Thyroid gland (tissue), 4 donors: ENCODE data around the gene PARD3B. TPM values are rescaled to one million over a fixed set of nuclear protein-coding genes. Genes with fewer than 3 reads are reported as not detected.

Experiments used
- DNase-seq, 2 donors: peaks; one replicate each; pipeline ENCODE4 v3.0.0-alpha.2; 2019
- H3K27ac ChIP-seq, 3 donors: fragments of 200-600 bp; sonication (generic); 1 replicate in 2 of 3; 2 replicates in 1 of 3; pipeline ENCODE4 v1.5.1; 2016 to 2019; ENCODE audit warnings: mild to moderate bottlenecking in 1 of 3, moderate library complexity in 1 of 3
- H3K27me3 ChIP-seq: fragments of 200-600 bp; sonication (generic); one replicate; pipeline ENCODE4 v1.5.1; 2019
- H3K36me3 ChIP-seq, 2 donors: fragments of 200-600 bp; sonication (generic); one replicate each; pipeline ENCODE4 v1.5.1; 2016 to 2019
- H3K4me1 ChIP-seq, 2 donors: fragments of 200-600 bp; sonication (generic); one replicate each; pipeline ENCODE4 v1.5.1; 2017 to 2019
- H3K4me3 ChIP-seq, 3 donors: fragments of 200-600 bp; sonication (generic); replicated peaks in 1 of 3; 1 replicate in 2 of 3; 2 replicates in 1 of 3; pipeline ENCODE4 v1.5.1; 2016; ENCODE audit warnings: mild to moderate bottlenecking in 1 of 3
- H3K9me3 ChIP-seq: fragments of 200-600 bp; sonication (generic); one replicate; pipeline ENCODE4 v1.5.1; 2017
- POLR2A ChIP-seq, 2 donors: fragments of 450-650 bp; IDR thresholded peaks; one replicate each; pipeline ENCODE4 v1.6.1; 2017; ENCODE audit warnings: antibody characterized with exemption in 2 of 2, mild to moderate bottlenecking in 2 of 2, moderate library complexity in 1 of 2
- WGBS, 2 donors: methylation state at CpG; one replicate each; pipeline ENCODE4 v1.1.5; 2017; 5-methylcytosine and 5-hydroxymethylcytosine counted together
- intact Hi-C: fragments of 100-400 bp; cut with DNase I; formaldehyde crosslinking; loops from one replicate; pipeline ENCODE4 v1.15.1; 2023
- total RNA-seq, 4 donors: library from RNA; depleted of rRNA; stranded (reverse); fragments of >200 nt; gene quantifications; one replicate each; pipeline ENCODE4 v1.2.3, GENCODE V29; 2016
- TF ChIP-seq, protein P1 (sequence below), 6 experiments: fragments of 200-600 bp in 3 of 6; fragments of 450-650 bp in 3 of 6; sonication (generic) in 3 of 6; IDR thresholded peaks; one replicate each; pipeline ENCODE4 v1.5.1; 2016 to 2019; ENCODE audit warnings: antibody characterized with exemption in 6 of 6, mild to moderate bottlenecking in 2 of 6, inconsistent platforms in 1 of 6, moderate library complexity in 1 of 6

The PARD3B gene
- total RNA-seq, 4 donors from 2014 or later, result 27.0 to 43.4 (median 34.6) TPM

- no peaks in the 10 kb centered on the region for H3K27me3 ChIP-seq
- no peak for DNase-seq
- TF ChIP-seq, protein P1, sequence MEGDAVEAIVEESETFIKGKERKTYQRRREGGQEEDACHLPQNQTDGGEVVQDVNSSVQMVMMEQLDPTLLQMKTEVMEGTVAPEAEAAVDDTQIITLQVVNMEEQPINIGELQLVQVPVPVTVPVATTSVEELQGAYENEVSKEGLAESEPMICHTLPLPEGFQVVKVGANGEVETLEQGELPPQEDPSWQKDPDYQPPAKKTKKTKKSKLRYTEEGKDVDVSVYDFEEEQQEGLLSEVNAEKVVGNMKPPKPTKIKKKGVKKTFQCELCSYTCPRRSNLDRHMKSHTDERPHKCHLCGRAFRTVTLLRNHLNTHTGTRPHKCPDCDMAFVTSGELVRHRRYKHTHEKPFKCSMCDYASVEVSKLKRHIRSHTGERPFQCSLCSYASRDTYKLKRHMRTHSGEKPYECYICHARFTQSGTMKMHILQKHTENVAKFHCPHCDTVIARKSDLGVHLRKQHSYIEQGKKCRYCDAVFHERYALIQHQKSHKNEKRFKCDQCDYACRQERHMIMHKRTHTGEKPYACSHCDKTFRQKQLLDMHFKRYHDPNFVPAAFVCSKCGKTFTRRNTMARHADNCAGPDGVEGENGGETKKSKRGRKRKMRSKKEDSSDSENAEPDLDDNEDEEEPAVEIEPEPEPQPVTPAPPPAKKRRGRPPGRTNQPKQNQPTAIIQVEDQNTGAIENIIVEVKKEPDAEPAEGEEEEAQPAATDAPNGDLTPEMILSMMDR (IDR thresholded peaks at IDR 0.05), result no peak
- no peak for TF ChIP-seq POLR2A (IDR thresholded peaks at IDR 0.05)
- H3K27ac ChIP-seq, result no peak overlapping the region
- H3K4me3 ChIP-seq, result no peak overlapping the region
- no peaks in the 10 kb centered on the region for H3K9me3 ChIP-seq
- no peaks in the 10 kb centered on the region for H3K36me3 ChIP-seq
- H3K4me1 ChIP-seq, result no peaks in the 10 kb centered on the region
- intact Hi-C loops, result no loop called here
Measured at GRCh38 chr2:205361970-205362369, 816.7 kb downstream of the PARD3B start.

- H3K4me1 ChIP-seq, result no peaks in the 10 kb centered on the region
- H3K27me3 ChIP-seq, result no peaks in the 10 kb centered on the region
- 53 to 56% methylated on average over 3 of the region's 3 CpGs for WGBS, 2 donors
- no peak for DNase-seq
- no peak overlapping the region for H3K4me3 ChIP-seq
- H3K9me3 ChIP-seq, result no peaks in the 10 kb centered on the region
- no peak for TF ChIP-seq POLR2A (IDR thresholded peaks at IDR 0.05)
- TF ChIP-seq, protein P1 (IDR thresholded peaks at IDR 0.05), result no peak
- intact Hi-C loops, result no loop called here
- H3K36me3 ChIP-seq, result no peaks in the 10 kb centered on the region
- H3K27ac ChIP-seq, result no peak overlapping the region
Measured at GRCh38 chr2:205364261-205364660, 819.0 kb downstream of the PARD3B start.

GRCh38 chr2:205366336-205367060 lies 821.2 kb downstream of the PARD3B start:
- H3K9me3 ChIP-seq, result no peaks in the 10 kb centered on the region
- no peaks in the 10 kb centered on the region for H3K4me1 ChIP-seq
- H3K36me3 ChIP-seq, result no peaks in the 10 kb centered on the region
- H3K4me3 ChIP-seq, result no peak overlapping the region
- DNase-seq, result no peak
- no peak overlapping the region for H3K27ac ChIP-seq
- no peak for TF ChIP-seq POLR2A (IDR thresholded peaks at IDR 0.05)
- TF ChIP-seq, protein P1 (IDR thresholded peaks at IDR 0.05), result no peak
- intact Hi-C loops, result no loop called here
- WGBS, 2 donors, result 92% methylated on average over 6 of the region's 6 CpGs
- H3K27me3 ChIP-seq, result no peaks in the 10 kb centered on the region

DNA sequence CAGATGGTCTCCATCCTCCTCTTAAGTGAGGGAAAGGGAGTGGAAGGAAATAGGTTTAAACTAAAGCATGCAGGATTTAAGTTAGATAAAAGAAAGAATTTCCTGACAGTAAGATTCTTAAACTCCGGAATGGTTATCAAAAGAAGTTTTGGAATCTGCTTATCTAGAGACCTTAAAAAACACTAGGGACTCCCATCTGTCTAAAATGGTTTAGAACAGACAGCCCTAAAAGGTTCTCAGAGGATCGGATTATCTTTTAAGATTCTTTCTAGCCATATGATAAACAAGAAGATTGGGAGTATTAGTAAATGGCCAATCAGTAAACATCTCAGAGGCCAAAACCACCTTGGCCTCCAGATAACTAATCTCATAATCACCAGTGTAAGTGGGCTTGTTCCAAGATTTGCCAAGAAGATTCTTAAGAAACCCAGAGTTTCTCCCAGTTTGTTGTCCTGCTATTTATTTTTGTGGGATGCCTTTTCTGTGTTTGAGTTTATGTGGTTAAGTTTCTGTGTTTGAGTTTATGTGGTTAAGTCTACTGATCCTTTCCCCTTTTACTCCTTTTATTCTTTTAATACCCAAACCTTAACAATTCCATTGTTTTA lies 822.2 kb downstream of the PARD3B start:
- H3K4me1 ChIP-seq, result no peaks in the 10 kb centered on the region
- DNase-seq, result no peak
- intact Hi-C loops, result no loop called here
- 87 to 88% methylated on average over 2 of the region's 2 CpGs for WGBS, 2 donors
- no peak overlapping the region for H3K4me3 ChIP-seq
- TF ChIP-seq POLR2A (IDR thresholded peaks at IDR 0.05), result no peak
- TF ChIP-seq, protein P1 (IDR thresholded peaks at IDR 0.05), result no peak
- H3K9me3 ChIP-seq, result no peaks in the 10 kb centered on the region
- H3K36me3 ChIP-seq, result no peaks in the 10 kb centered on the region
- no peaks in the 10 kb centered on the region for H3K27me3 ChIP-seq
- no peak overlapping the region for H3K27ac ChIP-seq

- Histone ChIP-seq H3K4me1 (no peaks in the 10 kb centered on the region), H3K4me3 (no peak overlapping the region), H3K27me3 (no peaks in the 10 kb centered on the region), H3K36me3 (no peaks in the 10 kb centered on the region), H3K27ac (no peak overlapping the region), H3K9me3 (no peaks in the 10 kb centered on the region)
- no peak for DNase-seq
- TF ChIP-seq, protein P1 (IDR thresholded peaks at IDR 0.05), result no peak
- no peak for TF ChIP-seq POLR2A (IDR thresholded peaks at IDR 0.05)
- intact Hi-C loops, result no loop called here
- 42 to 48% methylated on average over 1 of the region's 1 CpG for WGBS, 2 donors
Measured at GRCh38 chr2:205369813-205370212, 824.5 kb downstream of the PARD3B start.
